ENCODE measurements around the gene NSUN3.

GRCh38 chr3:94132777-94133176 lies 69.9 kb downstream of the NSUN3 start:
- TF ChIP-seq POLR2A (IDR thresholded peaks at IDR 0.05; ENCODE audit: low read depth, low read length) (no peak), TAF1 (IDR thresholded peaks at IDR 0.05; ENCODE audit: borderline replicate concordance, low read depth, low read length) (no peak)
